Measurements from ENCODE around the gene SMARCD3.

The SMARCD3 gene

DNA sequence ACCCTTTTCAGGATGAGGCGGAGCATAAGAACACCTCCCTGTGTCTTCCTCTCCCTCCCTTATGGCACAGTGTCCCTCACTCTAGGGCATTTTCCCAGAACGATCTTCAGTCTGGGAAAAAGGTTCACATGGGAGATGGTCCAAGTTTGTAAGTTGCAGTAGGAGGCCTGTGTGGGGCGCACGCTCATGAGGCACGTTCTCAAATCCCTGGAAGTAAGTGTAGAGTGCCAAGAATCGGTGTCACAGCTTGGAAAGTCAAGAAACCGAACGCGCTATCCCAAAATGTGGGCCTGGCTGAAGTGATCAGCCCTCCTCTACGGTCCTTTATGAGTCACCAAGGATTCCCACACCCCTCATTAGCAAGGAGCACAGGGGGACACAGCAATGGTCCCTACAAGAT, 23.9 kb upstream of the SMARCD3 start:
- DNase-seq, result no peak

DNA sequence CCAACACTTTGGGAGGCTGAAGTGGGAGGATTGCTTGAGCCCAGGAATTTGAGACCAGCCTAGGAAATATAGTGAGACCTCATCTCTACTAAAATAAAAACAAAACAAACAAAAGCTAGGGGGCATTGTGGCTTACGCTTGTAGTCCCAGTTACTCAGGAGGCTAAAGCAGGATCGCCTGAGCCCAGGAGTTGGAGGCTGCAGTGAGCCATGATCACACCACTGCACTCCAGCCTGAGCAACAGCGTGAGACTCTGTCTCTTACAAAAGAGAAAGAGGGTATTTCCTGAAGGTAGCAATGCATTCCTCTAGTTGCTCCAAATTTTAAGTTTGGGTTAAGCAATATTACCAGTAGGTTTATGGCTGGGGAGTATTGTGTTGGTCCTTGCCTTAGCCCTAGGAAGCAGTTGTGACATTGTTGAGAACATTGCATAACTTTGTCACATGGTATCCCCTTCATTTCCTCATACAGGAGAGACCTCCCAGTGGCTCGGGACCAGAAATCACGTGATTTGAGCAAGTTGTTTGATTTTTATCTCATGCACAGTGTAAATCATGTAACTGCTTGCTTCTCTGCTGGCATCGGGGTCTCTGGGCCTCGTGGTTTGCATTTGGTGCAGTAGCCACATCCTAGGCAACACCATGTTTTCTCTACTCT, 23.3 kb upstream of the SMARCD3 start:
- DNase-seq, result no peak

GRCh38 chr7:151269511-151269910, 21.0 kb upstream of the SMARCD3 start:
- no peak for DNase-seq

- no peak for DNase-seq
Observed at GRCh38 chr7:151265351-151265931, 16.9 kb upstream of the SMARCD3 start.

- no peak for DNase-seq
Observed at GRCh38 chr7:151264615-151265014, 16.1 kb upstream of the SMARCD3 start.

GRCh38 chr7:151261529-151261928, 13.0 kb upstream of the SMARCD3 start:
- DNase-seq, result no peak

- DNase-seq, result no peak
Observed at GRCh38 chr7:151260883-151261282, 12.4 kb upstream of the SMARCD3 start.

- no peak for DNase-seq
Observed at GRCh38 chr7:151260471-151260870, 12.0 kb upstream of the SMARCD3 start.

- no peak for DNase-seq
Observed at GRCh38 chr7:151257990-151258389, 9.5 kb upstream of the SMARCD3 start.

DNA sequence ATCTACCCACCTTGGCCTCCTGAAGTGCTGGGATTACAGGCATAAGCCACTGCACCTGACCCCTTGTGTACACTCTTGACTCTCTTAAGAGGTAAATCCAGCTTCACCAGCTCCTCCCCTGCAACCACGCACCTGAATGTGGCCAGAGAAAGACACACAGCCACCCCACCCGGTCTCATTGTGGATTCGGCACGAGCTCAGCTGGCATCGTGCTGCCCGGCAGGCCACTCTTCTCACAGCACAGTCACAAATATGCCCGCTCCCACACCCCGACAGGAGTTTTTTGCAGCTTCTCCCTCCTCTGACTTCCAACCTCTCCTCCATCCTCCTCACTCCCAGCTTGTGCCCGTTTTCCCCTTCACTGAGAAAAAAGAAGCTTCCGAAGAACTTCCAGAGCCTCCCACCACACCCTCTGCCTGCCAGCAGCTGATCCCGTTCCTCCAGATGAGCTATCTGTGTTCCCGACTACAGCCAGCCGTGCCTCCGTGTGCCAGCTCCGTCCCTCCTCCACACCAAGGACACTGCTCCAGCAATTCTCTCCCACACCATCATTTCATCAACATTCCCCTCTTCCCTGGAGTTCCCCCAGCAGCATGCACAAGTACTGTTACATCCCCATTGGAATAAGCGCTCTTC, 8.0 kb upstream of the SMARCD3 start:
- no peak for DNase-seq

DNA sequence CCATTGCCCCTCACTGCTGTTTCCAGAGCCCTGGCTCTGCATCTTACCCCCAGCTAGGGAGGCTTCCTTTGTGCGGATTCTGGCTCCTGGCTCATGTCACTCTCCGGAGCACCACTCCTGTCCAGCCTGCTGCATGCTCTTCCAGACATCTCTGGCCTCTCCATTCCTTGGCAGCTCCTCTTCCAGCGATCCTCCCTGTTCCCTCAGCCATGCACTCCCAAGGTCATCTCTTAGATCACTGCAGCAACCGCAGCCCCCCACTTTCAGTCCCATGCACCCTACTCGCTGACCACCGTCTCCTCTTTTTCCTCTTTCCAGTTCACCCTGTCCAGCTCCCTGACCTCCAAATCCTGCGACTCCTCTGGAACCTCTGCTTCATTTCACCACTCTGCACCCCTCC, 6.9 kb upstream of the SMARCD3 start:
- no peak for DNase-seq

DNA sequence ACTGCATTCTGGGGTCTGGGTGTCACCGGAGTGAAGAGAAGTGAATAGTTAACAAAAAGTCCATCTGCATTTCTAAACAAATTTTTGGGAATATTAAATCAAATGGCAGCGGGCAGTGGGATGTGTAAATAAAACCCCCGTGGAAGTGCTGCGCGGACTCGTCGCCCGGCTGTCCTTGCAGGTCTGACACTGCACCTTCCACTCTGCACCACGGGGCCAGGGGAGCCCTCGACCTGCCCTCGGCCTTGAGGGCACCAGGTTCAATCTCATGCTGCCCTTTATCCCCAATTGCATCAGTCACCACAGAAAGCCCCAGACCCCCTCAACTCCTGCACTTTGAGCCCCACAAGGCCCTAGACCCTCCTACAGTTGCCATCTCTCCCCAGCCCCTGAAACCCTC, 6.4 kb upstream of the SMARCD3 start:
- DNase-seq, result no peak

DNA sequence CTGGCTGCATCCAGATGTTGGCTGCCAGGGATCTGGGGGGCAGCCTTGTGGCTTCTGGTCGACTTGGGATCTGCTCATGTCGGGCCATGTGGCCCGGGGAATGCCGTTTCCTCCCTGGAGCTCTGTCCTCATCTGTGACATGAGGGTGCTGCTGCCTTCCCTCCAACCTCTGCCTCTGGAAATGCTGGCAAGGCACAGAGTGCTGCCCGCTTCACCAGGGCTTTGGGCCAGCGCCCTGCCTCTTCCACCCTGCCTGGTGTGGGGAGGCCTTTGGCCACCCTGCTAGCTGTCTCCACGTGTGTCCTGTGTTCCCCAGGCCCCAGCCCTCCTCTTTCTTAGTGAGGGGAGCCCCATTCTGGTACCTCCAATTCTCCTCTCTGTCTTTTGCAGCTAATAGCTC, 5.8 kb upstream of the SMARCD3 start:
- DNase-seq, result no peak

DNA sequence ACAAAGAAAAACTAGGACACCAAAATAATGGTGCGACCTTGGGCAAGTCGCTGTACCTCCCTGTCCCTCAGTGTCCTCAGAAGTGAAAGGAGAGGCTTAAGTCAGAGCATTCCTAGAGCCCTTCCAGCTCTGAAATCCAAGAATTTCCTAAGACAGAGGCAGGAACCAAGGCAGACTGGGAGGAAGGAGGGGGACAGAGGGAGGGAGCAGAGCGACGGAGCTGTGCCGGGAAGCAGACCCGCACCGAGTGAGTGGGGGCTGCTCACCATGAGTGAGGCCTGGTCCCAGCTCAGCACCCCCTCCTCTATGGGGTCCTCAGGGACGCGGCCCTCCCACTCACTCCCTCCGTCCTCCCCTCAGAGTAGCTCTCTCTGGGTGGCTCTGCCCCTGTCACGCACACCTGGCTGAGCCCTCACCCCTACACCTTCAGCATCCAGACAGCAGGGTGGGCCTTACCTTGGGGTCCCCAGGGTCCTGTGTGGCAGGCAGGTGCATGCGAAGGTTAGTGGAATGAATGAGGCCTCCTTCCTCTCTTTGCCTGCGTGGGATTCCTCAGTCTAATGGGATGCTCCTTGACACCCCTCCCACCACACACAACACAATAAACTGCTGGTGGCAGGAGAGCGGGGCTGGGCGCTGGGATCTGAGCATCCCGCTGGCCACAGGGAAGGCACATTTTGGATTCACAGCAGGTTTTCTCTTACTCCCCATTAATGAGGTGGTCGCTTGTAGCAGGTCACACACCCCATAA, 4.6 kb upstream of the SMARCD3 start:
- DNase-seq, result no peak

- no peak for DNase-seq
Observed at GRCh38 chr7:151252561-151252835, 4.0 kb upstream of the SMARCD3 start.

DNA sequence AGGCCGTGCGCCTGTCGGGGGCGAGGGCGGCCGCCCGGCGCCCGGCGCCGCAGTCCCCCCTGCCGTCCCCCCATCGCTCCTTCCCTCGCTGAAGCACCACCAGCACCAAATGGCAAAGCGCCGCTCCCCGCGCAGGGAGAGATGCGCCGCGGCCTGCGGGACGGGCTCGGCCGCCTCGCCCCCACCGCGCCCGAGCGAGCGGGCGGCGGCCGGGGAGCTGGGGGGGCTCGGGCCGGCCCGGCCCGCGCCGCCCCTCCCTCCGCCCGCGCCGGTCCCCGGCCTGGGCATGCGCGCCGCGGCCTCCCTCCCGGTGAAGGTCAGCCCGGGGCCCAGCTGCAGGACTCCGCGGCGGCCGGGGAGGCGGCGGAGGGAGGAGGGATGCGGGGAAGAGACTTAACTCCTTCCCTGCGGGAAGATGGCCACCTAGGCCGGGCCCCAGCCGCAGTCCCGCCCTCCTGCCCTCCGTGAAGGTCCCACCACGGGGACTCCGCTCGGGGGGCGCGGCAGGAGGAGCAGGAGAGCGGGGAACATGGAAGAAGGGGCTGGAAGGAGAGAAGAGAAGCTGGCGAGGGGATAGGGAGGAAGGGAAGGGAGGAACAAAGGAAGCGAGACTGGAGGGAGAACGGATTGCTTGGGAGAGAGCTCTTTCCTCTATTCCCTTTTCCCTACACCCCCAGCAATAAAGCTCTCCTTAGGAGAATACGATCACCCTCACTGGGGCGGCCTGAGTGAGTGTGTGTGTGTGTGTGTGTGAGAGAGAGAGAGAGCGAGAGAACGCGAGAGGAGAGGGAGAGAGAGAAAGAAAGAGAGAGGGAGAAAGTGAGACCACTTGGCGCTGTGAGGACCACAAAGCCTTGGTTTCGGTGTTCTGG, 3.4 kb upstream of the SMARCD3 start:
- DNase-seq, result peak in 1 of 4 experiments; percentile 19

GRCh38 chr7:151251328-151251688, 2.8 kb upstream of the SMARCD3 start:
- no peak for DNase-seq

- DNase-seq, result no peak
Observed at GRCh38 chr7:151250181-151251132, 2.0 kb upstream of the SMARCD3 start.

- no peak for DNase-seq
Observed at GRCh38 chr7:151249732-151250072, 1.2 kb upstream of the SMARCD3 start.

- peak in 1 of 4 experiments; percentile 39 for DNase-seq
Observed at GRCh38 chr7:151249034-151249731, 689 bp upstream of the SMARCD3 start.

DNA sequence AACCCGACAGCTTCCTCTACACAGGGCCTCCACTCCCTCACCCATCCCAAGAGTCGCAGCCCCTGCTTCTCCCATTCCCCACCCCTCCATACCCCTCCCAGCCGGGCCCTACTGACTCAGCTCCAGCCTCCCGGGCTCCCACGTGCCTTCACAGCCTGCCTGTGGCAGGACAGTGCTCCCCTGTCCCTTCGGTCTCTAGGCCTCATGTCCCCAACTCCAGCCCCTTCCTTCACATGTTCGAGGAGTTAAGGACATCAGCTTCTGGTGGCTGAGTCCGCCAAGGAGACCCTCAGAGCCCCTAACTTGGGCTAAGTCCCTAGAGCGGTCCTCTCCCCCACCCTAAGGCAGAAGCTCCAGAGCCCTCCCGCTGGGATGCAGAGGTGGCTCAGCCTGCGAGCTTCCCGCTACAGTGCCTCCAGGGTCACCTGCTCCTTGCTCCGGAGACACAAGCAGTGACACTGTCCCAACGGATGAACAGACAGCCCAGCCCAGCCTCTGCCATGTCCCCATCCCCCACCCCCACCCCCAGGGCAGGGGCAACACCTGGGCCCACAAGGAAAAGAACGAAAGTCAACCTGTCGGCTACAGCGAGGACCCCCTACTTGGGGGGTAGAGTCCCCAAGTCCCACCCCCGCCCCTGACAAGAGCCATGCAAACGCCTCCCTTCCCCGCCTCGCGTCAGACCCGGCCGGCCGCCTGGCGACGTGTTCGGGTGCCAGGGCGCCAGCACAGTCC, 716 bp downstream of the SMARCD3 start:
- no peak for DNase-seq
